GM10266 (cell line): Measurements from ENCODE around the gene DMRT3.

Experiments
- DNase-seq: peaks from one replicate; pipeline ENCODE4 v3.0.0; 2012; ENCODE audit errors: extremely low spot score
- TF ChIP-seq, protein P1 (sequence below): IDR thresholded peaks from 2 replicates; pipeline ENCODE4 v1.5.1; 2012; ENCODE audit warnings: mild to moderate bottlenecking, low read depth; ENCODE audit not compliant: control insufficient read depth, insufficient read depth; ENCODE audit errors: missing control alignments

The DMRT3 gene

DNA sequence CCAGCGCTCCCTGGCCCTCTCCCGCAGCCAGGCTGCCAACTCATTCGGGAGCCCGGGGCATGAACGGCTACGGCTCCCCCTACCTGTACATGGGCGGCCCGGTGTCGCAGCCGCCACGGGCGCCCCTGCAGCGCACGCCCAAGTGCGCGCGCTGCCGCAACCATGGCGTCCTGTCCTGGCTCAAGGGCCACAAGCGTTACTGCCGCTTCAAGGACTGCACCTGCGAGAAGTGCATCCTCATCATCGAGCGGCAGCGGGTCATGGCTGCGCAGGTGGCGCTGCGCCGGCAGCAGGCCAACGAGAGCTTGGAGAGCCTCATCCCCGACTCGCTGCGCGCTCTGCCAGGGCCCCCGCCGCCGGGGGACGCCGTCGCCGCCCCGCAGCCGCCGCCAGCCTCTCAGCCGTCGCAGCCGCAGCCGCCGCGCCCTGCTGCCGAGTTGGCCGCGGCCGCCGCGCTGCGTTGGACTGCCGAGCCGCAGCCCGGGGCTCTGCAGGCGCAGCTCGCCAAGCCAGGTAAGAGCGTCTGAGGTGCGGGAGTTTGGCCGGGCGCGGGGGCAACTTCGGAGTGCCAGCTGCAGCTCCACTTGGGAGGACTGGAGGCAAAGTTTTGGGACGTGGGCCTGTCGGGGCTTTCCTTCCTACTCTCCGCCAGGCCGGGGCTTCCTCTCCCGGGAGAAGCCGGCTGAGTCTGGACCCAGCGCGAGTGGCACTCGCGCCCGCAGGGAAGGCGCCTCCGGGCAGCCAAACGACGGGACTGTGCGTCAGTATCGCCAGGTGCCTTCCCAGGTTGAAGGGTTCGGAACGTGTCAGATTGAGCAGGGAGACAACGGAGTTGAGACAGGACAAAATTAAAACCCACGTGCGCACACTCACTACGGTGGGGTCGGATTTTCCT, 735 bp downstream of the DMRT3 start:
- TF ChIP-seq, protein P1, sequence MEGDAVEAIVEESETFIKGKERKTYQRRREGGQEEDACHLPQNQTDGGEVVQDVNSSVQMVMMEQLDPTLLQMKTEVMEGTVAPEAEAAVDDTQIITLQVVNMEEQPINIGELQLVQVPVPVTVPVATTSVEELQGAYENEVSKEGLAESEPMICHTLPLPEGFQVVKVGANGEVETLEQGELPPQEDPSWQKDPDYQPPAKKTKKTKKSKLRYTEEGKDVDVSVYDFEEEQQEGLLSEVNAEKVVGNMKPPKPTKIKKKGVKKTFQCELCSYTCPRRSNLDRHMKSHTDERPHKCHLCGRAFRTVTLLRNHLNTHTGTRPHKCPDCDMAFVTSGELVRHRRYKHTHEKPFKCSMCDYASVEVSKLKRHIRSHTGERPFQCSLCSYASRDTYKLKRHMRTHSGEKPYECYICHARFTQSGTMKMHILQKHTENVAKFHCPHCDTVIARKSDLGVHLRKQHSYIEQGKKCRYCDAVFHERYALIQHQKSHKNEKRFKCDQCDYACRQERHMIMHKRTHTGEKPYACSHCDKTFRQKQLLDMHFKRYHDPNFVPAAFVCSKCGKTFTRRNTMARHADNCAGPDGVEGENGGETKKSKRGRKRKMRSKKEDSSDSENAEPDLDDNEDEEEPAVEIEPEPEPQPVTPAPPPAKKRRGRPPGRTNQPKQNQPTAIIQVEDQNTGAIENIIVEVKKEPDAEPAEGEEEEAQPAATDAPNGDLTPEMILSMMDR, result no peak
- peak; percentile 41 for DNase-seq

DNA sequence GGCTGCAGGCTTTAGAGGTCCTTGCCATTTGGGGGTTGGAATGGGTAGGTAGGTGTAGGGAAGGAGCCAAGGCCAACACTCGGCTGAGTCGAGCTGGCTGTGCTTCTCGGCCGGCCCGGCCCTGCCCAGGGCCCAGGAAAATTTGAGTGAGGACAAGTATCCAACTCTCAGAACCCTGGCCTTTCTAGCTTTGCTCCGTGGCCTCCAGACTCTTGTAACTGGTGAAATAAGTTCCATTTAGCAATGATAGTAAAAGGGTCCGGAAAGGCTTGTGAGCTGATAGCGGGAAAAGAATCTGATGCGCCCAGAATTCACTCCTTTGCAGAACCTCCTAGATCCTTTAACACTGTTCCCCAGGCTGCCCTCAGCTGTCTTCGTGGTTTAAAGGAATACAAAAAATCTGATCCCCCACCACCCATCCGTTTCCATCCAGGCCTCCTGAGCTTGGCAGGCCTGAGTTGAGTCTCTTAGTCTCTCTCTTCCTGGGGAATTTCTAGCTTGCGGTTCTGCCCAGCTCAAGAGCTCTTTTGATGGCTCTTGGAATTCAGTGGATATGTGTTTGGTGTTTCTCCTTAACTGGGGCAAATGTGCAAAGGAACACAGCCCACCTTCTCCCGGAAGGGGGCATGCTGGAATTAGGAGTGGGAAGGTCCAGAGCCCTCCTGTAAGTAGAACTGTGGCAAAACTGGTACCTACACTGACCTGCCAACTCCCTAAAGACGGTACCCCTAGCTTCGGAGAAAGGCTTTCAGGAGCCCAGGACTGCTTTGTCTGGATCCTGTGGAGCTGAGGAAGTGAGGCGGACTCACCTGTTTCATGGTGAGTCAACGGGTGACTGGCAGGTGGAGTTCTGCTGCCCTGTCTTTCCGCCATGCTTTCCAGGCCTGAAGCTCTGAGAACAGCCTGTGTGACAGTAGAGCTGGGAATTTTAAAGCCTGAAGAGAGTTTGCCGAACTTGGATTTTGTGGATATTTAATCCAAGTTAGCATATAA, 1.7 kb downstream of the DMRT3 start:
- no peak for DNase-seq
- TF ChIP-seq, protein P1, result no peak

DNA sequence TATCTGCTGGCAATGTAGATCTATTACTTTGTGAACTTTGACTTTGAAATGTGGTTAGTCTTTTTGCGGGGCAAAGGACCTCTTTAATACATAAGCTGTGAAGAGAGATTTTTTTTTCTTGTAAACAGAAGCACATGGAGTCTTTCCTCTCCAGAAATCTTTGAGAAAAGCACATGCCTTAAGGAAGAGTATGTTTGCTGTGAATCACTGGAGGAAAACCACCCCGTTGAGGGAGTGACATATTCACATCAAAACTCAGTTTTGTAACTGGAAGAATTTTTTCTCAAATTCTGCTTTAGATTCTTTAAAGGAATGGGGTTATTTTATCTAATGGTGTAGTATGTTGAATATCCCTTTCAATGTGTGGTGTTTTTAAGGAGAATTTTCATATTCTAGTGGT, 3.5 kb downstream of the DMRT3 start:
- no peak for DNase-seq
- TF ChIP-seq, protein P1, result no peak

DNA sequence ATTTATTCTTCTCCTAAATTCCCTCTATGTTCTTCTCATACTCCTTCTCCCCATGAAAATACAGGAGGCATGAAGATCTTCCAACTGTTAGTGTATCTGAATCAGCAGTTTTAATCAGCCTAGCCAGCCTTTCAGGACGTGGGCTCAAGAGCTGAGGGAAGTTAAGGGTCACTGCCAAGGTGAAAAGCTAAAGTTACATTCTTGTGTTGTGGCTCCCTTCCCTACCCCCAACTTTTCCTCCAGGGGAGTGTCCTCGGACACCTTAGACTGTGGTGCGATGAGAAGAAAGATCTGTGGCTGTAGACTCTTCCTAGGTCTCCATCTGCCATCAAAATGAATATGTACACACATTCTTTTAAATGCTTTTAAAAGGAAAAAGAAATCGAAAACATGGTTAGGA, 4.2 kb downstream of the DMRT3 start:
- no peak for DNase-seq
- TF ChIP-seq, protein P1, result no peak

DNA sequence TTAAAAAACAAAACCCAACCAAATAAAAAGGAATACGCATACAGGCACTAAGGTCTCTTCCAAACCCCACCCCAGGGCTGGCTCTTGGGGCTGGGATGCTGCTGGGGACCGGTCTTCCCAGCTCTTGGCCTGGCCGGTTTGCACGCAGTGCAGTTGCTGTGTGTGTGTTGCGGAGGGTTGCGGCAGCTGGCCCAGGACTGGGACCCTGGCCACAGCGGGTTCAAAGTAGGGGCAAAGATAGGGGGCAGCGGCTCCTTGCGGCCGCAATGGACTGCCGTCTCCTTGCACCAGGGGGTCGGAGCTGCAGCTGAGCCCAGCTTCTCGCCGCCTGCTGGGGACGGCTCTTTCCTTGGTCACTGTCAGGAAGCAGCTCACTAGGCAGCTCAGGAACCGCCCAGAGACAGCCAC, 5.0 kb downstream of the DMRT3 start:
- no peak for DNase-seq

DNA sequence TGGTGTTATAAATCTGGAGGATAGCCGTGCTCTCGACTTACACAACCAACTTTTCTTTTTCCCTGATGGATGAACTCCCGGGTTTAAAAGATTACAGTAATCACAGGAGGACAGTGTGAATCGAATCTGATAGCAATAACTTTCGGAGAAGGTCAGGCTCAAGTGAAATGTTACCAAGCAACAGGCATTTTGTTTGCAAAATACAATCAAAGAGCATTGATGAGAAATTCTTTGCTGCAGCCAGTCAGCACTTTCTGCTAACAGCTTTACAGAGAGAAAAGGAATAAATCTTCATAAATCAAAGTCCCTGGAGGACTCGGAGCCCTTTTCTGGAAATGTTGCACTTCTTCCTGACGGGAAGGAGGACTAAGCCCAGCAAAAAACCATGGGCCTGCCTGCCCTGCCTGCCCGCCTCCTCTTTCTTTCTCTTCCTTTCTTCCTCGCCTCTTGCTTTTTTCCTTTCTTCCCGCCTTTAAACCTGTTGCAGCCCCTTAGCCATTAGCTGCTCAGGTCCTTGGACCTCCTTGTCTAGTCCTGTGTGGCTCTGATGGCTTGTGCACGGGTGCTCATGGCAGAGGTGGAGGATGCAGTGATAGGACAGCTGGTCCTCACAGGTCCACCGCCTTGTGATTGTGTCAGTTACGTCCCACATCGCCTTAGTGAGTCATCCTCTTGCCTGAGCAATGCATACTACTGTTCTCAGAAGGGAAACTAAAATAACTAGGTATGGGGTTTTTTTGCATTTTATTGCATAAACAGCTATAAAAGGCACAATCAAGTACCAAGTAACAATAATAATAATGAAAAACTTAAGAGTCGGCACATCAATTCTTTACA, 6.2 kb downstream of the DMRT3 start:
- DNase-seq, result no peak
- TF ChIP-seq, protein P1, result no peak

More for the DNA sequence above, 5.0 kb downstream of the DMRT3 start:
- TF ChIP-seq, protein P1, result no peak
